ENCODE measurements around the gene CSF3R. TPM values are rescaled to one million over a fixed set of nuclear protein-coding genes. Genes with fewer than 3 reads are reported as not detected.
A peak's percentile ranks its signal among the peaks of the same experiment; 100 is the strongest.

The CSF3R gene
- total RNA-seq (under 1 TPM; 0.61 to 0.87 TPM), polyA plus RNA-seq (not detected)

GRCh38 chr1:36482724-36483388 is at the start of gene CSF3R:
Gene CSF3R (minus strand): TSS chr1:36482913. CDS start chr1:36479496, 3,417 bp downstream.
- H3K27ac ChIP-seq (ENCODE audit: low read depth, low read length): no peak within 1 kb of the TSS
- no peak within 1 kb of the TSS for H3K4me3 ChIP-seq (ENCODE audit: low read length in 2 of 2)
- H3K4me3 Mint-ChIP-seq: peak within 1 kb of the TSS; percentile 3 to 80 (median 62)
- DNase-seq: no peak
- peaks cover 0 to 8% (median 5%) of the 10 kb centered on the region in 4 donors for H3K4me1 Mint-ChIP-seq
- peak within 1 kb of the TSS in 5 of 7 donors; percentile 42 to 83 (median 62) for H3K27ac Mint-ChIP-seq
- H3K36me3 Mint-ChIP-seq: no peaks in the 10 kb centered on the region
- H3K27me3 Mint-ChIP-seq: peaks cover 3 to 4% of the 10 kb centered on the region in 2 donors
- H3K27me3 ChIP-seq (ENCODE audit: insufficient read depth, low read length): no peaks in the 10 kb centered on the region
- intact Hi-C loops (cut with micrococcal nuclease): no loop called here
- POLR2A ChIA-PET (ENCODE audit: partially characterized antibody): no interaction called here
- no peaks in the 10 kb centered on the region for H3K36me3 ChIP-seq (ENCODE audit: insufficient read depth, low read length)
- no peaks in the 10 kb centered on the region for H3K9me3 Mint-ChIP-seq
- no peaks in the 10 kb centered on the region for H3K9me3 ChIP-seq (ENCODE audit: control insufficient read depth in 1 of 2, low read length in 2 of 2)
- H3K4me1 ChIP-seq (ENCODE audit: insufficient read depth, low read length): no peaks in the 10 kb centered on the region
- CTCF ChIA-PET (ENCODE audit: partially characterized antibody): interaction anchor here (1.5 kb wide), 1 partner anchor 34 kb away, joined by 4 read pairs; no protein-coding TSS in a partner anchor

GRCh38 chr1:36531833-36532232 is 49.1 kb upstream of the CSF3R start:
- peaks cover 5 to 10% of the 10 kb centered on the region in 2 donors for H3K27me3 Mint-ChIP-seq
- CTCF ChIA-PET (ENCODE audit: partially characterized antibody): interaction anchor here (1.0 kb wide), 2 partner anchors 15 to 24 kb away, joined by 3 read pairs; no protein-coding TSS in a partner anchor
- H3K9me3 Mint-ChIP-seq: peaks cover 0 to 3% (median 2%) of the 10 kb centered on the region in 8 donors

GRCh38 chr1:36530791-36531190 is 48.1 kb upstream of the CSF3R start:
- Histone ChIP-seq H3K9me3 (ENCODE audit: control insufficient read depth in 1 of 2, low read length in 2 of 2) (no peaks in the 10 kb centered on the region), H3K27ac (ENCODE audit: low read depth, low read length) (no peak overlapping the region), H3K36me3 (ENCODE audit: insufficient read depth, low read length) (no peaks in the 10 kb centered on the region), H3K4me3 (ENCODE audit: low read length in 2 of 2) (no peak overlapping the region), H3K4me1 (ENCODE audit: insufficient read depth, low read length) (no peaks in the 10 kb centered on the region), H3K27me3 (ENCODE audit: insufficient read depth, low read length) (no peaks in the 10 kb centered on the region)
- Mint-ChIP-seq H3K36me3 (no peaks in the 10 kb centered on the region), H3K27me3 (peaks cover 5 to 8% of the 10 kb centered on the region in 2 donors), H3K27ac (no peak overlapping the region), H3K4me3 (no peak overlapping the region), H3K4me1 (no peaks in the 10 kb centered on the region), H3K9me3 (peaks cover 0 to 3% (median 2%) of the 10 kb centered on the region in 8 donors)
- CTCF ChIA-PET (ENCODE audit: partially characterized antibody): interaction anchor here (1.0 kb wide), 1 partner anchor 25 kb away, joined by 3 read pairs; no protein-coding TSS in a partner anchor
- POLR2A ChIA-PET (ENCODE audit: partially characterized antibody): no interaction called here
- no peak for DNase-seq
- intact Hi-C loops (cut with micrococcal nuclease): no loop called here

More at GRCh38 chr1:36531833-36532232, 49.1 kb upstream of the CSF3R start:
- Histone ChIP-seq H3K36me3 (ENCODE audit: insufficient read depth, low read length) (no peaks in the 10 kb centered on the region), H3K4me3 (ENCODE audit: low read length in 2 of 2) (no peak overlapping the region), H3K9me3 (ENCODE audit: control insufficient read depth in 1 of 2, low read length in 2 of 2) (no peaks in the 10 kb centered on the region), H3K4me1 (ENCODE audit: insufficient read depth, low read length) (no peaks in the 10 kb centered on the region), H3K27me3 (ENCODE audit: insufficient read depth, low read length) (no peaks in the 10 kb centered on the region), H3K27ac (ENCODE audit: low read depth, low read length) (no peak overlapping the region)
- H3K4me1 Mint-ChIP-seq: no peaks in the 10 kb centered on the region
- intact Hi-C loops (cut with micrococcal nuclease): no loop called here
- H3K27ac Mint-ChIP-seq: no peak overlapping the region
- no peak for DNase-seq
- POLR2A ChIA-PET (ENCODE audit: partially characterized antibody): no interaction called here
- no peak overlapping the region for H3K4me3 Mint-ChIP-seq
- no peaks in the 10 kb centered on the region for H3K36me3 Mint-ChIP-seq

- ChIA-PET CTCF (ENCODE audit: partially characterized antibody) (no interaction called here), POLR2A (ENCODE audit: partially characterized antibody) (no interaction called here)
- Histone ChIP-seq H3K27ac (ENCODE audit: low read depth, low read length) (no peak overlapping the region), H3K4me1 (ENCODE audit: insufficient read depth, low read length) (no peaks in the 10 kb centered on the region), H3K27me3 (ENCODE audit: insufficient read depth, low read length) (no peaks in the 10 kb centered on the region), H3K4me3 (ENCODE audit: low read length in 2 of 2) (no peak overlapping the region), H3K9me3 (ENCODE audit: control insufficient read depth in 1 of 2, low read length in 2 of 2) (no peaks in the 10 kb centered on the region), H3K36me3 (ENCODE audit: insufficient read depth, low read length) (no peaks in the 10 kb centered on the region)
- Mint-ChIP-seq H3K27me3 (peaks cover 5 to 8% of the 10 kb centered on the region in 2 donors), H3K9me3 (peaks cover 0 to 3% (median 2%) of the 10 kb centered on the region in 8 donors), H3K4me3 (no peak overlapping the region), H3K4me1 (no peaks in the 10 kb centered on the region), H3K36me3 (no peaks in the 10 kb centered on the region), H3K27ac (no peak overlapping the region)
- DNase-seq: no peak
- intact Hi-C loops (cut with micrococcal nuclease): no loop called here
Observed at GRCh38 chr1:36530261-36530660, 47.5 kb upstream of the CSF3R start.

GRCh38 chr1:36529769-36530260 is 47.1 kb upstream of the CSF3R start:
- Histone ChIP-seq H3K27ac (ENCODE audit: low read depth, low read length) (no peak overlapping the region), H3K27me3 (ENCODE audit: insufficient read depth, low read length) (no peaks in the 10 kb centered on the region), H3K36me3 (ENCODE audit: insufficient read depth, low read length) (no peaks in the 10 kb centered on the region), H3K4me3 (ENCODE audit: low read length in 2 of 2) (no peak overlapping the region), H3K4me1 (ENCODE audit: insufficient read depth, low read length) (no peaks in the 10 kb centered on the region), H3K9me3 (ENCODE audit: control insufficient read depth in 1 of 2, low read length in 2 of 2) (no peaks in the 10 kb centered on the region)
- Mint-ChIP-seq H3K4me3 (no peak overlapping the region), H3K27me3 (peaks cover 5 to 8% of the 10 kb centered on the region in 2 donors), H3K36me3 (no peaks in the 10 kb centered on the region), H3K27ac (peak overlapping the region in 1 of 7 donors; percentile 48), H3K4me1 (peaks cover 0 to 4% (median 2%) of the 10 kb centered on the region in 4 donors), H3K9me3 (peaks cover 0 to 3% (median 2%) of the 10 kb centered on the region in 8 donors)
- ChIA-PET CTCF (ENCODE audit: partially characterized antibody) (no interaction called here), POLR2A (ENCODE audit: partially characterized antibody) (no interaction called here)
- intact Hi-C loops (cut with micrococcal nuclease): no loop called here
- DNase-seq: no peak

GRCh38 chr1:36528361-36529349 is 45.9 kb upstream of the CSF3R start:
- DNase-seq: no peak
- ChIA-PET CTCF (ENCODE audit: partially characterized antibody) (no interaction called here), POLR2A (ENCODE audit: partially characterized antibody) (no interaction called here)
- Mint-ChIP-seq H3K27ac (no peak overlapping the region), H3K4me1 (peaks cover 9 to 16% (median 12%) of the 10 kb centered on the region in 4 donors), H3K9me3 (peaks cover 0 to 3% (median 0%) of the 10 kb centered on the region in 8 donors), H3K36me3 (no peaks in the 10 kb centered on the region), H3K27me3 (peaks cover 4 to 8% of the 10 kb centered on the region in 2 donors), H3K4me3 (no peak overlapping the region)
- intact Hi-C loops (cut with micrococcal nuclease): no loop called here
- Histone ChIP-seq H3K9me3 (ENCODE audit: control insufficient read depth in 1 of 2, low read length in 2 of 2) (no peaks in the 10 kb centered on the region), H3K27me3 (ENCODE audit: insufficient read depth, low read length) (no peaks in the 10 kb centered on the region), H3K36me3 (ENCODE audit: insufficient read depth, low read length) (no peaks in the 10 kb centered on the region), H3K4me1 (ENCODE audit: insufficient read depth, low read length) (peaks cover 9% of the 10 kb centered on the region), H3K27ac (ENCODE audit: low read depth, low read length) (no peak overlapping the region), H3K4me3 (ENCODE audit: low read length in 2 of 2) (no peak overlapping the region)

- Histone ChIP-seq H3K4me3 (ENCODE audit: low read length in 2 of 2) (no peak overlapping the region), H3K9me3 (ENCODE audit: control insufficient read depth in 1 of 2, low read length in 2 of 2) (no peaks in the 10 kb centered on the region), H3K27ac (ENCODE audit: low read depth, low read length) (no peak overlapping the region), H3K4me1 (ENCODE audit: insufficient read depth, low read length) (peaks cover 9% of the 10 kb centered on the region), H3K27me3 (ENCODE audit: insufficient read depth, low read length) (no peaks in the 10 kb centered on the region), H3K36me3 (ENCODE audit: insufficient read depth, low read length) (no peaks in the 10 kb centered on the region)
- intact Hi-C loops (cut with micrococcal nuclease): no loop called here
- ChIA-PET POLR2A (ENCODE audit: partially characterized antibody) (no interaction called here), CTCF (ENCODE audit: partially characterized antibody) (interaction anchor here (2.4 kb wide), 1 partner anchor 10 kb away, joined by 8 read pairs; no protein-coding TSS in a partner anchor)
- H3K27ac Mint-ChIP-seq: no peak overlapping the region
- no peaks in the 10 kb centered on the region for H3K9me3 Mint-ChIP-seq
- H3K27me3 Mint-ChIP-seq: peaks cover 3 to 4% of the 10 kb centered on the region in 2 donors
- H3K4me1 Mint-ChIP-seq: peaks cover 9 to 18% (median 15%) of the 10 kb centered on the region in 4 donors
- no peak overlapping the region for H3K4me3 Mint-ChIP-seq
- DNase-seq: no peak
- no peaks in the 10 kb centered on the region for H3K36me3 Mint-ChIP-seq
Observed at GRCh38 chr1:36525166-36525565, 42.5 kb upstream of the CSF3R start.

Data from CD4-positive, alpha-beta memory T cell (primary cell).